Endothelial cell of umbilical vein (primary cell): ENCODE measurements around the gene PKN1. TPM values are rescaled to one million over a fixed set of nuclear protein-coding genes. Genes with fewer than 3 reads are reported as not detected.
"Not testable (repeated sequence)": the region's sequence is repeated elsewhere in the genome, so short reads cannot be mapped to it uniquely, and the experiment has no call there.

ENCODE experiments used
- BruUV-seq: library from RNA; stranded (reverse); fragments of 400-500 nt; replicated peaks from 2 replicates; lab custom pipeline; 2021; lab: Mats Ljungman, UMichigan
- CTCF ChIA-PET: fragments of 300-600, 350-600 bp; sonication (Branson Sonifier 250); formaldehyde crosslinking; loops from one replicate; lab custom pipeline; 2021; ENCODE audit warnings: antibody characterized with exemption, inconsistent platforms; lab: Charles Lee
- POLR2A ChIA-PET: fragments of 300-600, 350-600 bp; sonication (Branson Sonifier 250); formaldehyde crosslinking; loops from one replicate; lab custom pipeline; 2021; ENCODE audit warnings: antibody characterized with exemption, inconsistent platforms; lab: Charles Lee
- DNase-seq: peaks from one replicate; pipeline ENCODE4 v3.0.0-alpha.2; 2011; ENCODE audit warnings: low read depth, low spot score
- FAIRE-seq: peaks from 2 replicates; lab custom pipeline; 2011; peaks lifted over from hg19 to GRCh38; lab: Jason Lieb, UNC
- H2AFZ ChIP-seq: 2 replicates; pipeline ENCODE4 v1.6.0; 2012; ENCODE audit warnings: low read depth, low read length, control low read depth, inconsistent platforms
- H3K27ac ChIP-seq: 2 replicates; pipeline ENCODE4 v1.5.1; 2011; ENCODE audit warnings: low read depth, mild to moderate bottlenecking, control low read depth, low read length, moderate library complexity; ENCODE audit not compliant: insufficient read depth
- H3K27me3 ChIP-seq, 2 experiments: 2 replicates each; pipeline versions ENCODE4 v1.6.0 to v1.6.1; 2011; ENCODE audit warnings: low read length in 2 of 2, mixed read lengths in 1 of 2; ENCODE audit not compliant: control insufficient read depth in 2 of 2, insufficient read depth in 2 of 2
- H3K36me3 ChIP-seq, 2 experiments: 2 replicates in 1 of 2; 3 replicates in 1 of 2; pipeline ENCODE4 v1.5.1; 2011; ENCODE audit warnings: low read length in 2 of 2, mild to moderate bottlenecking in 1 of 2, moderate library complexity in 1 of 2; ENCODE audit not compliant: control insufficient read depth in 2 of 2, insufficient read depth in 2 of 2; ENCODE audit errors: extremely low read depth in 1 of 2
- H3K4me1 ChIP-seq: 3 replicates; pipeline ENCODE4 v1.5.1; 2011; ENCODE audit warnings: mild to moderate bottlenecking, low read length; ENCODE audit not compliant: control insufficient read depth, insufficient read depth; ENCODE audit errors: extremely low read depth
- H3K4me2 ChIP-seq: 2 replicates; pipeline ENCODE4 v1.6.1; 2011; ENCODE audit warnings: low read length, control low read depth, mixed read lengths; ENCODE audit not compliant: insufficient read depth
- H3K4me3 ChIP-seq, 3 experiments: fragments of 200-600 bp in 1 of 3; sonication (generic), shearing (Covaris generic) in 1 of 3; replicated peaks in 1 of 3; 2 replicates each; pipeline ENCODE4 v1.5.1; 2011 to 2016; ENCODE audit warnings: control low read depth in 3 of 3, low read length in 3 of 3, mild to moderate bottlenecking in 2 of 3, inconsistent platforms in 1 of 3, low read depth in 1 of 3, moderate library complexity in 1 of 3; ENCODE audit not compliant: insufficient read depth in 1 of 3
- H3K79me2 ChIP-seq: 2 replicates; pipeline ENCODE4 v1.6.0; 2012; ENCODE audit warnings: low read length, inconsistent platforms; ENCODE audit not compliant: control insufficient read depth, insufficient read depth
- H3K9ac ChIP-seq: replicated peaks from 2 replicates; pipeline ENCODE3; 2011; ENCODE audit warnings: low read length, control low read depth; ENCODE audit not compliant: insufficient read depth; ENCODE audit errors: extremely low read depth
- H3K9me1 ChIP-seq: replicated peaks from 3 replicates; pipeline ENCODE4 v1.6.0; 2011; ENCODE audit warnings: mild to moderate bottlenecking, low read length; ENCODE audit not compliant: control insufficient read depth, insufficient read depth; ENCODE audit errors: extremely low read depth
- H3K9me3 ChIP-seq: replicated peaks from 2 replicates; pipeline ENCODE4 v1.5.1; 2012; ENCODE audit warnings: low read length, inconsistent platforms; ENCODE audit not compliant: control insufficient read depth, insufficient read depth
- H4K20me1 ChIP-seq: replicated peaks from 2 replicates; pipeline ENCODE3; 2011; ENCODE audit warnings: mild to moderate bottlenecking, low read length; ENCODE audit not compliant: control insufficient read depth, insufficient read depth; ENCODE audit errors: extremely low read depth
- CTCF ChIP-seq, 2 donors: IDR thresholded peaks; 1 replicate in 1 of 2; 2 replicates in 1 of 2; pipeline ENCODE4 v1.5.1; 2011; ENCODE audit warnings: low read length in 2 of 2, mild to moderate bottlenecking in 2 of 2, moderate library complexity in 2 of 2, control low read depth in 1 of 2, inconsistent platforms in 1 of 2, low read depth in 1 of 2; ENCODE audit not compliant: insufficient read depth in 1 of 2; ENCODE audit errors: extremely low read depth in 1 of 2
- EZH2 ChIP-seq: IDR thresholded peaks from 2 replicates; pipeline ENCODE4 v1.6.1; 2012; ENCODE audit warnings: borderline replicate concordance, low read depth, mild to moderate bottlenecking, moderate library complexity, low read length, inconsistent platforms; ENCODE audit not compliant: severe bottlenecking
- FOS ChIP-seq: IDR thresholded peaks from 2 replicates; pipeline ENCODE4 v1.6.1; 2011; ENCODE audit warnings: mild to moderate bottlenecking, low read length, moderate library complexity, borderline replicate concordance; ENCODE audit not compliant: insufficient read depth
- GATA2 ChIP-seq: IDR thresholded peaks from 2 replicates; pipeline ENCODE4 v1.7.0; 2011; ENCODE audit warnings: low read depth, mild to moderate bottlenecking, moderate library complexity, mixed read lengths, low read length; ENCODE audit not compliant: insufficient read length, insufficient read depth
- JUN ChIP-seq: IDR thresholded peaks from 2 replicates; pipeline ENCODE4 v1.6.1; 2011; ENCODE audit warnings: borderline replicate concordance, low read depth; ENCODE audit not compliant: insufficient read length, insufficient read depth
- MAX ChIP-seq: IDR thresholded peaks from 2 replicates; pipeline ENCODE4 v1.6.1; 2011; ENCODE audit not compliant: insufficient read depth, insufficient read length
- MYC ChIP-seq: IDR thresholded peaks from one replicate; pipeline ENCODE4 v1.6.1; 2011; ENCODE audit warnings: mild to moderate bottlenecking, low read depth, low read length
- POLR2A ChIP-seq: IDR thresholded peaks from 2 replicates; pipeline ENCODE4 v1.6.1; 2012; ENCODE audit warnings: low read depth, mild to moderate bottlenecking, control low read depth, low read length
- POLR2AphosphoS5 ChIP-seq: IDR thresholded peaks from 2 replicates; pipeline ENCODE4 v1.6.1; 2012; ENCODE audit warnings: low read depth, mild to moderate bottlenecking, control low read depth, low read length, moderate library complexity; ENCODE audit not compliant: insufficient read depth
- dilution Hi-C: fragments of 300-500 bp; cut with MboI; formaldehyde crosslinking; loops from one replicate; pipeline ENCODE4 v1.15.0; 2019; ENCODE audit warnings: low sequenced_read_pairs; ENCODE audit not compliant: extremely low pct_ligation_motif_present
- intact Hi-C: fragments of 100-400 bp; cut with micrococcal nuclease; formaldehyde crosslinking; loops from one replicate; pipeline ENCODE4 v1.10.0; 2022
- polyA plus RNA-seq, 4 experiments: library from polyadenylated mRNA; depleted of rRNA in 3 of 4; stranded (reverse) in 3 of 4; unstranded in 1 of 4; fragments of >200 nt; gene quantifications; 2 replicates each; pipeline versions ENCODE4 v1.2.1 to v1.2.3, GENCODE V29; 2011 to 2012; ENCODE audit warnings: missing spikeins in 1 of 4
- total RNA-seq: library from RNA; stranded (reverse); gene quantifications from 2 replicates; pipeline ENCODE4 v1.2.3, GENCODE V29; 2021

The PKN1 gene
- total and polyA plus RNA-seq, 2 donors (not counting 3 experiments of a cell fraction or from before 2014, with no cell fraction given), result 148 to 302 TPM

- Histone ChIP-seq H3K9me3 (no peaks in the 10 kb centered on the region), H3K27ac (no peak overlapping the region), H2AFZ (no peak overlapping the region), H3K9ac (no peak overlapping the region), H4K20me1 (no peaks in the 10 kb centered on the region), H3K36me3 (no peaks in the 10 kb centered on the region), H3K27me3 (no peaks in the 10 kb centered on the region), H3K4me1 (no peaks in the 10 kb centered on the region), H3K4me3 (no peak overlapping the region), H3K4me2 (no peak overlapping the region), H3K9me1 (no peaks in the 10 kb centered on the region), H3K79me2 (no peaks in the 10 kb centered on the region)
- no TSS peak for BruUV-seq
- POLR2A ChIA-PET, result no interaction called here
- dilution Hi-C loops (no loop called here), intact Hi-C loops (no loop called here)
- no peak for DNase-seq
- no peak for FAIRE-seq
- no peak for TF ChIP-seq CTCF (IDR thresholded peaks at IDR 0.05; ENCODE audit: extremely low read depth in 1 of 2, insufficient read depth in 1 of 2, low read depth in 1 of 2, low read length in 2 of 2)
- TF ChIP-seq POLR2A, result no peak
- no peak for TF ChIP-seq JUN
- no peak for TF ChIP-seq POLR2AphosphoS5
- no peak for TF ChIP-seq EZH2
- TF ChIP-seq MAX, result no peak
- no peak for TF ChIP-seq MYC
- TF ChIP-seq GATA2, result no peak
- TF ChIP-seq FOS, result no peak
- CTCF ChIA-PET, result no interaction called here
Observed at GRCh38 chr19:14395710-14396336, 37.3 kb upstream of the PKN1 start.

GRCh38 chr19:14396730-14397129, 36.4 kb upstream of the PKN1 start:
- intact Hi-C loops, BruUV-seq, H3K4me3 ChIP-seq, H3K79me2 ChIP-seq, DNase-seq, dilution Hi-C loops, H3K4me2 ChIP-seq, H3K4me1 ChIP-seq, H4K20me1 ChIP-seq, H2AFZ ChIP-seq, H3K9me1 ChIP-seq, POLR2A ChIA-PET, H3K9me3 ChIP-seq, FAIRE-seq, H3K36me3 ChIP-seq, H3K27ac ChIP-seq, H3K9ac ChIP-seq, CTCF ChIA-PET, H3K27me3 ChIP-seq: not testable (repeated sequence)

- not testable (repeated sequence) for DNase-seq
Observed at GRCh38 chr19:14397168-14397567, 35.9 kb upstream of the PKN1 start.

More at GRCh38 chr19:14397168-14397567, 35.9 kb upstream of the PKN1 start:
- H2AFZ ChIP-seq, H4K20me1 ChIP-seq, H3K4me3 ChIP-seq, dilution Hi-C loops, H3K9ac ChIP-seq, H3K4me2 ChIP-seq, H3K27me3 ChIP-seq, H3K9me3 ChIP-seq, CTCF ChIA-PET, H3K4me1 ChIP-seq, BruUV-seq, intact Hi-C loops, FAIRE-seq, H3K36me3 ChIP-seq, H3K79me2 ChIP-seq, H3K9me1 ChIP-seq, H3K27ac ChIP-seq: not testable (repeated sequence)
- POLR2A ChIA-PET, result interaction anchor here (0.6 kb wide), 1 partner anchor 21 kb away, joined by 5 read pairs; no protein-coding TSS in a partner anchor
